HG03139 (cell line): Measurements from ENCODE around the gene ARF1.

ENCODE experiments used
- ATAC-seq: cut with Tn5 transposase; IDR thresholded peaks from one replicate; pipeline ENCODE4 v1.9.1; 2021; ENCODE audit not compliant: unreplicated experiment

The ARF1 gene

GRCh38 chr1:228068359-228068758, 14.1 kb upstream of the ARF1 start:
- no peak for ATAC-seq

- no peak for ATAC-seq
Observed at GRCh38 chr1:228070173-228070572, 12.3 kb upstream of the ARF1 start.

GRCh38 chr1:228070851-228071250, 11.7 kb upstream of the ARF1 start:
- ATAC-seq, result no peak

GRCh38 chr1:228071839-228072657, 10.5 kb upstream of the ARF1 start:
- no peak for ATAC-seq

- no peak for ATAC-seq
Observed at GRCh38 chr1:228072658-228073043, 9.9 kb upstream of the ARF1 start.

GRCh38 chr1:228073061-228073856, 9.2 kb upstream of the ARF1 start:
- no peak for ATAC-seq

GRCh38 chr1:228073857-228074545, 8.5 kb upstream of the ARF1 start:
- ATAC-seq, result no peak

GRCh38 chr1:228074954-228075730, 7.4 kb upstream of the ARF1 start:
- ATAC-seq, result no peak

GRCh38 chr1:228075801-228076271, 6.7 kb upstream of the ARF1 start:
- no peak for ATAC-seq

GRCh38 chr1:228076796-228077430, 5.6 kb upstream of the ARF1 start:
- ATAC-seq, result no peak

GRCh38 chr1:228077565-228078330, 4.8 kb upstream of the ARF1 start:
- ATAC-seq, result no peak

GRCh38 chr1:228079013-228079412, 3.5 kb upstream of the ARF1 start:
- no peak for ATAC-seq

GRCh38 chr1:228079601-228080263, 2.8 kb upstream of the ARF1 start:
- ATAC-seq, result no peak

GRCh38 chr1:228081144-228081543, 1.4 kb upstream of the ARF1 start:
- ATAC-seq, result no peak

GRCh38 chr1:228081578-228082213, 812 bp upstream of the ARF1 start:
- peak; percentile 6 for ATAC-seq

GRCh38 chr1:228082918-228083870, 686 bp downstream of the ARF1 start:
- peak; percentile 16 for ATAC-seq

- ATAC-seq, result no peak
Observed at GRCh38 chr1:228083871-228084278, 1.4 kb downstream of the ARF1 start.
